T-helper 2 cell (primary cell): ENCODE results near the gene STXBP6.

Source experiments
- DNase-seq, 5 experiments: peaks; one replicate each; pipeline versions ENCODE4 v3.0.0 to v3.0.0-alpha.2; 2012 to 2022

STXBP6 gene

GRCh38 chr14:25050269-25051150, 563 bp upstream of the STXBP6 start:
- DNase-seq, result no peak

GRCh38 chr14:25049093-25049567, 817 bp downstream of the STXBP6 start:
- DNase-seq, result no peak

- DNase-seq, result no peak
Measured at GRCh38 chr14:25048170-25049016, 1.6 kb downstream of the STXBP6 start.

- DNase-seq, result no peak
Measured at GRCh38 chr14:25046301-25046943, 3.5 kb downstream of the STXBP6 start.

- no peak for DNase-seq
Measured at GRCh38 chr14:25044106-25044698, 5.7 kb downstream of the STXBP6 start.

- no peak for DNase-seq
Measured at GRCh38 chr14:25042362-25043299, 7.3 kb downstream of the STXBP6 start.

- DNase-seq, result no peak
Measured at GRCh38 chr14:25041898-25042297, 8.0 kb downstream of the STXBP6 start.

- no peak for DNase-seq
Measured at GRCh38 chr14:25041484-25041883, 8.5 kb downstream of the STXBP6 start.

- no peak for DNase-seq
Measured at GRCh38 chr14:25039933-25040332, 10.0 kb downstream of the STXBP6 start.

- DNase-seq, result no peak
Measured at GRCh38 chr14:25038044-25038668, 11.8 kb downstream of the STXBP6 start.

GRCh38 chr14:25037032-25037431, 12.9 kb downstream of the STXBP6 start:
- DNase-seq, result no peak

GRCh38 chr14:25034803-25035681, 14.9 kb downstream of the STXBP6 start:
- no peak for DNase-seq

- no peak for DNase-seq
Measured at GRCh38 chr14:25033358-25033757, 16.6 kb downstream of the STXBP6 start.

- no peak for DNase-seq
Measured at GRCh38 chr14:25032092-25032784, 17.7 kb downstream of the STXBP6 start.

- no peak for DNase-seq
Measured at GRCh38 chr14:25026476-25027137, 23.3 kb downstream of the STXBP6 start.

GRCh38 chr14:25019892-25020291, 30.1 kb downstream of the STXBP6 start:
- no peak for DNase-seq

- no peak for DNase-seq
Measured at GRCh38 chr14:25017562-25017961, 32.4 kb downstream of the STXBP6 start.

- no peak for DNase-seq
Measured at GRCh38 chr14:25015761-25016160, 34.2 kb downstream of the STXBP6 start.

- DNase-seq, result no peak
Measured at GRCh38 chr14:25014440-25014839, 35.5 kb downstream of the STXBP6 start.
